ENCODE data around the gene NPIPB4.
"Not testable (repeated sequence)": the region's sequence is repeated elsewhere in the genome, so short reads cannot be mapped to it uniquely, and the experiment has no call there.

NPIPB4 gene

DNA sequence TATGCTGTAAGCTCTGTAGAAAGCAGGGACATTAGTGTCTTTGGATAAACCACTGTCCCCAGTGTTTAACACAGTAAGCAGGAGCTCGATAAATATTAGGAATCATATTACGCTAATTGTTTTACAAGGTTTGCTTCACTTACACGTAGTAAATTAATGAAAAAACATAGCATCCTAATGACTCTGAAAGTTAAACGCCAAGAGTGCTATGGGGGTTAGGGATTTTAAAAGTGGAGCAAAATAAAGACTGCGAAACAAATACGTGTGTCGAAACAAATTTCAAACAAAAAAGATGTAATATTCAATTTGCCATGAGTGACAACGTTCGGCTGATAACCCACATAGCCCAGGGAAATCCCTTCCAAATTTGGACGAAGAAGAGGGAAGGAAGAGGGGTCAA lies 37.9 kb downstream of the NPIPB4 start:
- not testable (repeated sequence) for H3K27me3 Mint-ChIP-seq; DNase-seq (ENCODE audit: low spot score in 2 of 2); ATAC-seq (replicated peaks; ENCODE audit: extremely low read depth, poor library complexity, severe bottlenecking); H3K9me3 Mint-ChIP-seq
- Mint-ChIP-seq H3K4me3 (peak overlapping the region; percentile 90), H3K27ac (ENCODE audit: low read depth) (peak overlapping the region; percentile 99), H3K4me1 (peaks cover 20% of the 10 kb centered on the region), H3K36me3 (ENCODE audit: insufficient read depth) (peaks cover 23% of the 10 kb centered on the region)

DNA sequence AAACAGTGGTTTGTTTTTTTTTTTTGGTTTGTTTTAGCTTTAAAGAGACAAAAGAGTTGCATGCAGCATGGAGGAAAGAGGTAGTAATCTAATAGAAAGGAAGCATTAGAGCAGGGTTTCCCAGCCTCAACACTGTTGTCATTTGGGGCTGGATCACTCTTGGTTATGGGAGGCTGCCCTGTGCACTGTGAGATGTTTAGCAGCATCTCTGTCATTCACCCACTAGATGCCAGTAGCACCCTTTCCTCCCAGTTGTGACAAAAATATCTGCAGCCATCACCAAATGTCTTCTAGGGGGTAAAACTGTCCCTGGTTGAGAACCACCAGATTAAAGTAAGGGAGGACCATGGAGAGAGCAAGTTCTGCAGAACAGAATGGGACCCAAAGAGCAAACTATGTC lies 40.5 kb downstream of the NPIPB4 start:
- not testable (repeated sequence) for H3K4me3 Mint-ChIP-seq; H3K27me3 Mint-ChIP-seq; DNase-seq (ENCODE audit: low spot score in 2 of 2); H3K9me3 Mint-ChIP-seq; H3K27ac Mint-ChIP-seq (ENCODE audit: low read depth)
- peak; percentile 58 for ATAC-seq (replicated peaks; ENCODE audit: extremely low read depth, poor library complexity, severe bottlenecking)
- H3K4me1 Mint-ChIP-seq, result peaks cover 20% of the 10 kb centered on the region
- peaks cover 28% of the 10 kb centered on the region for H3K36me3 Mint-ChIP-seq (ENCODE audit: insufficient read depth)

DNA sequence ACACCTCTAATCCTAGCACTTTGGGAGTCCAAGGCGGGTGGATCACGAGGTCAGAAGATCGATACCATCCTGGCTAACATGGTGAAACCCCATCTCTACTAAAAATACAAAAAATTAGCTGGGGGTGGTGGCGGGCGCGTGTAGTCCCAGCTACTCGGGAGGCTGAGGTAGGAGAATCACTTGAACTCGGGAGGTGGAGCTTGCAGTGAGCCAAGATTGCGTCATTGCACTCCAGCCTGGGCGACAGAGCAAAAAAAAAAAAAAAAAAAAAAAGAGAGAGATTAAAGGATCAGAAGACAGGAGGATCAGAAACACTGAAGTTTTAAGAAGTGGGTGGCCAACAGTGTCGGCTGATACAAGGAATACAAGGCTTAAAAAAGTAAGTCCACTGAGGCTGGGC lies 41.9 kb downstream of the NPIPB4 start:
- H3K36me3 Mint-ChIP-seq (ENCODE audit: insufficient read depth), result peaks cover 38% of the 10 kb centered on the region

DNA sequence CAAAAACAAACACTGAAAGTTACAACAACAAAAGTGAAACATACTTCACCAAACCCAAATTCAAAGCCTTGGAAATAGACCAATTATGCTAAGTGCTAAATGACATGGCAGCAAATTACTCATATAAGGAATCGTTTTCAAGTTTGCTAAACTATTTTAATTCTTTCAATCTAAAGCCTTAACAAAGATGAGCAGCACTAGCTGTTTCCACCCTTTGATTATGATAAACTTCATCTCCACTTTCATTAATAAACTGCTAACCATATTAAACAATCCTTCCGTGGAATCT lies 55.2 kb downstream of the NPIPB4 start:
- not testable (repeated sequence) for ATAC-seq (replicated peaks; ENCODE audit: extremely low read depth, poor library complexity, severe bottlenecking); H3K4me3 Mint-ChIP-seq; H3K4me1 Mint-ChIP-seq; H3K27ac Mint-ChIP-seq (ENCODE audit: low read depth); H3K9me3 Mint-ChIP-seq; DNase-seq (ENCODE audit: low spot score in 2 of 2); H3K27me3 Mint-ChIP-seq
- H3K36me3 Mint-ChIP-seq (ENCODE audit: insufficient read depth), result peaks cover 17% of the 10 kb centered on the region

More for the DNA sequence above, 41.9 kb downstream of the NPIPB4 start:
- not testable (repeated sequence) for ATAC-seq (replicated peaks; ENCODE audit: extremely low read depth, poor library complexity, severe bottlenecking); H3K9me3 Mint-ChIP-seq; DNase-seq (ENCODE audit: low spot score in 2 of 2); H3K27me3 Mint-ChIP-seq; H3K4me3 Mint-ChIP-seq; H3K27ac Mint-ChIP-seq (ENCODE audit: low read depth)
- peaks cover 19% of the 10 kb centered on the region for H3K4me1 Mint-ChIP-seq

DNA sequence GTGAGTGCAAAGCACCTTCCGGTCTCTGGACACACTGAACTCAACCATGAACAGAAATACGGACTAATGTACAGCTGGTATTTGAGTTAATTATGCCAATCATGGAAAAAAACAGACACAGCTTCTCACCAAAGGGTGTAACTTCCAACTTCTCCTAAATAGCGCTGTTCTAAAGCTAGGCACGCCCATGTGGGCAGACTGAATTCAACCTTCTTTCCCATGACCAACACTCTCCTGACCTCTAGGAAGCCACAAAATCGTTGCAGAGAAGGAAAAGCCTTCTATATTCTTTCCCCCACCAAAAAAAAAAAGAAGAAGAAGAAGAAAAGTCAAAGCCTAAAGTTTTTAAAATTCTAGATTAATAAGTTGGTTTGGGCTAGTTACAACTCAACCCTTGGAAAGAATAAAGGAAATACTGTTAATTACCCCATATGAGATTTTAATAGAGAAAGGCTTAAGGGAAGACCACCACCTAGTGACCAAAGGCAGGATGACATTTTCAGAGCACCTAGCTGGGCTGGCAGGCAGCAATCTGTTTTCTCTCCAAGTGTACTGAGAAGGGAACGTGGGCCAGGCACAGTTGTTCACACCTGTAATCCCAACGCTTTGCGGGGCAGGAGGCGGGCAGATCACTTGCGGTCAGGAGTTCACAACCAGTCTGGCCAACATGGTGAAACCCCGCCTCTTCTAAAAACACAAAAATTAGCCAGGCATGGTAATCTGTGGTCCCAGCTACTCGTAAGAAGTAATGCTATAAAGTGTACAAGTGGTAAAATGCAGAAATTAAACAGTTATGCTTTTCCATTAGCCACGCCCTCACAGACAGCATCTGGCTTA lies 55.8 kb downstream of the NPIPB4 start:
- not testable (repeated sequence) for H3K27ac Mint-ChIP-seq (ENCODE audit: low read depth); H3K4me3 Mint-ChIP-seq; H3K9me3 Mint-ChIP-seq; H3K27me3 Mint-ChIP-seq; H3K4me1 Mint-ChIP-seq; DNase-seq (ENCODE audit: low spot score in 2 of 2)
- ATAC-seq (replicated peaks; ENCODE audit: extremely low read depth, poor library complexity, severe bottlenecking), result peak; percentile 24
- H3K36me3 Mint-ChIP-seq (ENCODE audit: insufficient read depth), result peaks cover 21% of the 10 kb centered on the region

DNA sequence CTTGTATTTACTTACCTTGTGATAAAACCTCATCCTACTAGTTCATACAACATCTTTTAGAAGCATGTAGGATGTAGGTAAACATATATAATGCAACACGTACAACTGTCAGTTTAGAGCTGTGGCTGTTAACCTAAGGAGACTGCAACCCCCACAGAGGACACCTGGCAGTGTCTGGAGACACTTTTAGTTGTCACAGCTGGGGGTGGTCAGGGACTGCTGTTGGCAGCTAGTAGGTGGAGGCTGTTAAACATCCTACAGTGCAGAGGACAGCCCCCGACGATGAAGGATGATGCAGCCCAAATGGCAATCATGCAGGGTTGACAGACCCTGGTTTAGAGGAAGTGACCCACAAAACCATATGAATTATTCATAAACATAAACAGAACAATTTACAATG lies 59.0 kb downstream of the NPIPB4 start:
- not testable (repeated sequence) for H3K27me3 Mint-ChIP-seq; H3K27ac Mint-ChIP-seq (ENCODE audit: low read depth); H3K9me3 Mint-ChIP-seq; ATAC-seq (replicated peaks; ENCODE audit: extremely low read depth, poor library complexity, severe bottlenecking); DNase-seq (ENCODE audit: low spot score in 2 of 2); H3K4me3 Mint-ChIP-seq; H3K4me1 Mint-ChIP-seq
- H3K36me3 Mint-ChIP-seq (ENCODE audit: insufficient read depth), result peaks cover 16% of the 10 kb centered on the region

- ATAC-seq (replicated peaks; ENCODE audit: extremely low read depth, poor library complexity, severe bottlenecking); DNase-seq (ENCODE audit: low spot score in 2 of 2); H3K4me1 Mint-ChIP-seq; H3K27me3 Mint-ChIP-seq; H3K9me3 Mint-ChIP-seq; H3K36me3 Mint-ChIP-seq (ENCODE audit: insufficient read depth); H3K4me3 Mint-ChIP-seq; H3K27ac Mint-ChIP-seq (ENCODE audit: low read depth): not testable (repeated sequence)
Measured at GRCh38 chr16:21793310-21793709, 64.2 kb downstream of the NPIPB4 start.

GRCh38 chr16:21790506-21790905 lies 67.0 kb downstream of the NPIPB4 start:
- ATAC-seq (replicated peaks; ENCODE audit: extremely low read depth, poor library complexity, severe bottlenecking), result peak; percentile 40
- not testable (repeated sequence) for H3K4me3 Mint-ChIP-seq; H3K9me3 Mint-ChIP-seq; H3K27me3 Mint-ChIP-seq; H3K36me3 Mint-ChIP-seq (ENCODE audit: insufficient read depth); DNase-seq (ENCODE audit: low spot score in 2 of 2); H3K27ac Mint-ChIP-seq (ENCODE audit: low read depth); H3K4me1 Mint-ChIP-seq
